Peyer's patch (tissue), 4 donors: ENCODE data around the gene IGLON5. TPM values are rescaled to one million over a fixed set of nuclear protein-coding genes. Genes with fewer than 3 reads are reported as not detected.

ENCODE experiments used
- DNase-seq, 3 donors: peaks; one replicate each; pipeline ENCODE4 v3.0.0-alpha.2; 2017 to 2019
- H3K27ac ChIP-seq, 4 donors: fragments of 200-600 bp; sonication (generic); one replicate each; pipeline ENCODE4 v1.5.1; 2016 to 2019
- H3K27me3 ChIP-seq, 2 donors: fragments of 200-600 bp; sonication (generic); one replicate each; pipeline ENCODE4 v1.5.1; 2019
- H3K36me3 ChIP-seq, 3 donors: fragments of 200-600 bp; sonication (generic); one replicate each; pipeline ENCODE4 v1.5.1; 2016 to 2019
- H3K4me1 ChIP-seq, 4 donors: fragments of 200-600 bp; sonication (generic); one replicate each; pipeline ENCODE4 v1.5.1; 2016 to 2019
- H3K4me3 ChIP-seq, 4 donors: fragments of 200-600 bp; sonication (generic); 1 replicate in 3 of 4; 2 replicates in 1 of 4; pipeline ENCODE4 v1.5.1; 2016 to 2019; ENCODE audit warnings: mild to moderate bottlenecking in 1 of 4
- H3K9me3 ChIP-seq, 4 donors: fragments of 200-600 bp; sonication (generic); one replicate each; pipeline ENCODE4 v1.5.1; 2016 to 2019; ENCODE audit warnings: mild to moderate bottlenecking in 1 of 4
- POLR2A ChIP-seq, 2 donors: fragments of 450-650 bp; IDR thresholded peaks; one replicate each; pipeline ENCODE4 v1.5.1; 2017; ENCODE audit warnings: antibody characterized with exemption in 2 of 2, mild to moderate bottlenecking in 2 of 2, moderate library complexity in 2 of 2
- total RNA-seq, 4 donors: library from RNA; depleted of rRNA; stranded (reverse); fragments of >200 nt; gene quantifications; one replicate each; pipeline ENCODE4 v1.1.0, GENCODE V29; 2016
- TF ChIP-seq, protein P1 (sequence below), 6 experiments: fragments of 450-650 bp in 4 of 6; fragments of 200-600 bp in 2 of 6; sonication (generic) in 1 of 6; IDR thresholded peaks; one replicate each; pipeline ENCODE4 v1.5.1; 2017 to 2019; ENCODE audit warnings: antibody characterized with exemption in 6 of 6, mild to moderate bottlenecking in 3 of 6, moderate library complexity in 1 of 6

IGLON5 gene
- total RNA-seq, 4 donors from 2014 or later, result not detected

- Histone ChIP-seq H3K36me3 (no peaks in the 10 kb centered on the region), H3K4me3 (no peak overlapping the region), H3K9me3 (no peaks in the 10 kb centered on the region), H3K27me3 (no peaks in the 10 kb centered on the region), H3K4me1 (no peaks in the 10 kb centered on the region), H3K27ac (no peak overlapping the region)
- TF ChIP-seq, protein P1, sequence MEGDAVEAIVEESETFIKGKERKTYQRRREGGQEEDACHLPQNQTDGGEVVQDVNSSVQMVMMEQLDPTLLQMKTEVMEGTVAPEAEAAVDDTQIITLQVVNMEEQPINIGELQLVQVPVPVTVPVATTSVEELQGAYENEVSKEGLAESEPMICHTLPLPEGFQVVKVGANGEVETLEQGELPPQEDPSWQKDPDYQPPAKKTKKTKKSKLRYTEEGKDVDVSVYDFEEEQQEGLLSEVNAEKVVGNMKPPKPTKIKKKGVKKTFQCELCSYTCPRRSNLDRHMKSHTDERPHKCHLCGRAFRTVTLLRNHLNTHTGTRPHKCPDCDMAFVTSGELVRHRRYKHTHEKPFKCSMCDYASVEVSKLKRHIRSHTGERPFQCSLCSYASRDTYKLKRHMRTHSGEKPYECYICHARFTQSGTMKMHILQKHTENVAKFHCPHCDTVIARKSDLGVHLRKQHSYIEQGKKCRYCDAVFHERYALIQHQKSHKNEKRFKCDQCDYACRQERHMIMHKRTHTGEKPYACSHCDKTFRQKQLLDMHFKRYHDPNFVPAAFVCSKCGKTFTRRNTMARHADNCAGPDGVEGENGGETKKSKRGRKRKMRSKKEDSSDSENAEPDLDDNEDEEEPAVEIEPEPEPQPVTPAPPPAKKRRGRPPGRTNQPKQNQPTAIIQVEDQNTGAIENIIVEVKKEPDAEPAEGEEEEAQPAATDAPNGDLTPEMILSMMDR (IDR thresholded peaks at IDR 0.05), result no peak
- no peak for TF ChIP-seq POLR2A (IDR thresholded peaks at IDR 0.05)
- DNase-seq, result peak in 1 of 3 donors; percentile 26
Observed at GRCh38 chr19:51318687-51319648, 7.5 kb downstream of the IGLON5 start.

GRCh38 chr19:51319649-51320279 is 8.3 kb downstream of the IGLON5 start:
- no peak overlapping the region for H3K27ac ChIP-seq
- no peak for DNase-seq
- H3K4me3 ChIP-seq, result no peak overlapping the region
- TF ChIP-seq POLR2A (IDR thresholded peaks at IDR 0.05), result no peak
- TF ChIP-seq, protein P1 (IDR thresholded peaks at IDR 0.05), result no peak
- H3K36me3 ChIP-seq, result no peaks in the 10 kb centered on the region
- H3K4me1 ChIP-seq, result no peaks in the 10 kb centered on the region
- no peaks in the 10 kb centered on the region for H3K9me3 ChIP-seq
- no peaks in the 10 kb centered on the region for H3K27me3 ChIP-seq

DNA sequence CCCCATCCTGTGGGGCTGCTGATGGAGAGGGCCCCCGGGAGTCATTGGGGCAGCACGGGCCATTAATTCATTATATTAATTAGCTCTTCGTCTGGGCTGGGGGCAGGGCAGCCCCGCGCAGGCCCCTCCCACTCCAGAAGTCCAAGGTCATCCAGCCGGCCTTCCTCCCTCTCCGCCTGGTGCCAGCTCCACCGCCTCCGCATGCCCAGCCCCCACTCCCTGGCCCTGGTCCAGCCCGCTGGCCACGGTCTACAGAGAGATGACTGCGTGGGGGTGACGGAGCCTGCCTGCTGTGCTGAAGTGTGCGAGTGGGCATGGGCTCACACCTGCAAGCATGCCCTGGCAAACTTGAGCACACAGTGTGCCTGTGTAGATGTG is 8.8 kb downstream of the IGLON5 start:
- Histone ChIP-seq H3K4me1 (no peaks in the 10 kb centered on the region), H3K27me3 (no peaks in the 10 kb centered on the region), H3K4me3 (no peak overlapping the region), H3K27ac (no peak overlapping the region), H3K9me3 (no peaks in the 10 kb centered on the region), H3K36me3 (no peaks in the 10 kb centered on the region)
- TF ChIP-seq, protein P1 (IDR thresholded peaks at IDR 0.05), result no peak
- no peak for TF ChIP-seq POLR2A (IDR thresholded peaks at IDR 0.05)
- DNase-seq, result no peak

DNA sequence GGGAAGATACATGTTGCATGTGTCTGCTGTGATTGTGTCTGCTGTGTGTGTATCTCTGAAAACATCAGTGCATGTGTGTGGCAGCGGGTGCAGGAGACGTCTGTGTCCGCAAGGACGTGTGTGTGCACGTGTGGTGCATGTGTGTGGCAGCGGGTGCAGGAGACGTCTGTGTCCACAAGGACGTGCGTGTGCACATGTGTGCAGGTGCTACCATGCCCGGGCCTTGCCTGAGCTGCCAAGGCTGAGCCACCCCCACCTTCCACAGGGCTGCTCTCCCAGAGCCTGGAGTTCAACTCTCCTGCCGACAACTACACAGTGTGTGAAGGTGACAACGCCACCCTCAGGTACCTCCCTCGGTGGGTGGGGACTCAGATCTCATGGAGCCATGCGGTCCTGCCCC is 10.4 kb downstream of the IGLON5 start:
- Histone ChIP-seq H3K4me1 (no peaks in the 10 kb centered on the region), H3K36me3 (no peaks in the 10 kb centered on the region), H3K9me3 (no peaks in the 10 kb centered on the region), H3K27ac (no peak overlapping the region), H3K27me3 (no peaks in the 10 kb centered on the region), H3K4me3 (no peak overlapping the region)
- TF ChIP-seq, protein P1 (IDR thresholded peaks at IDR 0.05), result no peak
- no peak for TF ChIP-seq POLR2A (IDR thresholded peaks at IDR 0.05)
- DNase-seq, result no peak

DNA sequence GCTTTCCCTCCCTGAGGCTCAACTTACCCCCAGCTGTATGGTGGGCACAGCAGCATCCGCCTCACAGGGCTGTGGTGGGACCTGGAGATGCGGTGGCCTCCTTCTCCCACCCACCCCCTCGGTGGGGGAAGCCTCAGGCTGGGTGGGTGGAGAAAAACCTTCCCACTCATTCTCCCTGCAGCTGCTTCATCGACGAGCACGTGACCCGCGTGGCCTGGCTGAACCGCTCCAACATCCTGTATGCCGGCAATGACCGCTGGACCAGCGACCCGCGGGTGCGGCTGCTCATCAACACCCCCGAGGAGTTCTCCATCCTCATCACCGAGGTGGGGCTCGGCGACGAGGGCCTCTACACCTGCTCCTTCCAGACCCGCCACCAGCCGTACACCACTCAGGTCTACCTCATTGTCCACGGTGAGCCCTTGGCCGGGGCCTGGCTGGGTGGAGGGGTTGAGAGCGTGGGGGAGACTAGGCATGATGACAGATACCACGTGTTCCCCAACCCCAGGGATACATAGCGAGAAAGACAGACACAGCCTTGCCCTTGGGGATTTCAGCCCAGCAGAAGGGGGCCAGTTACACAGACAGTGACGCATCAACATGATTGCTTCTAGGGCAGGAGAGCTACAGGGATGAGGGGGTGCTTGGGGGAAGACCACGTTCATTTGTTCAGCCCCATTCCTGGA is 12.2 kb downstream of the IGLON5 start:
- TF ChIP-seq, protein P1 (IDR thresholded peaks at IDR 0.05), result no peak
- TF ChIP-seq POLR2A (IDR thresholded peaks at IDR 0.05), result no peak
- no peak for DNase-seq
- Histone ChIP-seq H3K4me3 (no peak overlapping the region), H3K27me3 (peaks cover 0 to 11% of the 10 kb centered on the region in 2 donors), H3K27ac (no peak overlapping the region), H3K36me3 (no peaks in the 10 kb centered on the region), H3K9me3 (no peaks in the 10 kb centered on the region), H3K4me1 (peaks cover 0 to 11% (median 2%) of the 10 kb centered on the region in 4 donors)
